Upper lobe of left lung (tissue), 4 donors: Measurements from ENCODE around the gene LYPD6B.

Experiments used
- CTCF ChIP-seq, 6 experiments: fragments of 450-650 bp in 4 of 6; fragments of 200-600 bp in 2 of 6; sonication (generic) in 2 of 6; IDR thresholded peaks; one replicate each; pipeline ENCODE4 v1.5.1; 2016 to 2019; ENCODE audit warnings: antibody characterized with exemption in 6 of 6
- POLR2A ChIP-seq, 4 donors: fragments of 450-650 bp; IDR thresholded peaks; one replicate each; pipeline ENCODE4 v1.5.1; 2016 to 2017; ENCODE audit warnings: antibody characterized with exemption in 4 of 4, mild to moderate bottlenecking in 2 of 4
- POLR2AphosphoS5 ChIP-seq, 2 donors: sonication (generic); formaldehyde crosslinking; IDR thresholded peaks; one replicate each; pipeline ENCODE4 v1.5.1; 2017; ENCODE audit warnings: antibody characterized with exemption in 2 of 2

GRCh38 chr2:149104221-149104620 is 65.7 kb downstream of the LYPD6B start:
- TF ChIP-seq POLR2A (IDR thresholded peaks at IDR 0.05) (no peak), CTCF (IDR thresholded peaks at IDR 0.05) (no peak), POLR2AphosphoS5 (IDR thresholded peaks at IDR 0.05) (no peak)
